Stromal cell of bone marrow (primary cell): ENCODE results near the gene ZNF439.
"Not testable (repeated sequence)": the region's sequence is repeated elsewhere in the genome, so short reads cannot be mapped to it uniquely, and the experiment has no call there.

Source experiments
- DNase-seq: peaks from one replicate; pipeline ENCODE4 v3.0.0-alpha.2; 2012; ENCODE audit warnings: low read depth

ZNF439 gene

DNA sequence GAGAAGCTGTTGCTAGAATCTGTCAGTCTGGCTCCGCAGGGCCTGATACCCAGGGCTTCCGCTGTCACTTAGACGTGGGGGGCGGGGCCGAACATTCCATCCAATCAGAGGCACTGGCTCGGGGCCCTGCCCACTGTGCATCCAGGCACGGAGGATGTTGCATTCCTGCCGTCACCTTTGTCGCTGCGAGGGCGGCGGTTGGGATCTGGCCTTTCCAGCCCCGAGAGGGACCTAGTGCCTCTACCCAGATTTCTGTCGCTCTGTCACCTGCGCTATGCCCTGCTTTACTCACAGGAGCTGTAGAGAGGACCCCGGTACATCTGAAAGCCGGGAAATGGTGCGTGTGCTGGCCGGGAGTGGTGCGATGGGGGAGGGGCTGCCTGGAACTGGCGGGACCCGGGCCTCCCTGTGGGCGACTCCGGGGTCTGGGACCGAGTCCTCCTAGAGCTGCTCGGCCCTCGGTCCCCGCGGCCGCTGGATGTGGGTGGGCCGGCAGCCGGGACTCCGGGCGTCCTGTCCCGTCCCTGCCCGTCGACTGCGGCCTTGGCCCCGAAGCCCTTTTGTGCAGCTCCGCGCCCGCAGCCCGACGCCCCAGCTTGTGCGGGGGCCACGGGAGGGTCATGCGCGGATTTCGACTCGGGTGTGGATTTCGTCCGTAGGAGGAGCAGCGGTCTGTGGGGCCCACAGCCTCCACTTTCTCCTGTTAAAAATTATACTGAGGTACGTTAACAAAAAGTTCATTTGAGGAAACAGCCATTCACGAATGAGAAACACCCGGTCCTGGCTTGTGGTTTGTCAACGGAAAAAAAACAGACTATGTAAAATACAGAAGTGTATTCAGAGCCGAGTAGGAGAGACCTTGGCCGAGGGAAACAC is at the start of gene ZNF439:
Gene ZNF439, plus strand, starts transcription at position 133 of the 876 bp plus-strand sequence. Its CDS starts 142 bp downstream, at position 275.
- DNase-seq: peak; percentile 62

DNA sequence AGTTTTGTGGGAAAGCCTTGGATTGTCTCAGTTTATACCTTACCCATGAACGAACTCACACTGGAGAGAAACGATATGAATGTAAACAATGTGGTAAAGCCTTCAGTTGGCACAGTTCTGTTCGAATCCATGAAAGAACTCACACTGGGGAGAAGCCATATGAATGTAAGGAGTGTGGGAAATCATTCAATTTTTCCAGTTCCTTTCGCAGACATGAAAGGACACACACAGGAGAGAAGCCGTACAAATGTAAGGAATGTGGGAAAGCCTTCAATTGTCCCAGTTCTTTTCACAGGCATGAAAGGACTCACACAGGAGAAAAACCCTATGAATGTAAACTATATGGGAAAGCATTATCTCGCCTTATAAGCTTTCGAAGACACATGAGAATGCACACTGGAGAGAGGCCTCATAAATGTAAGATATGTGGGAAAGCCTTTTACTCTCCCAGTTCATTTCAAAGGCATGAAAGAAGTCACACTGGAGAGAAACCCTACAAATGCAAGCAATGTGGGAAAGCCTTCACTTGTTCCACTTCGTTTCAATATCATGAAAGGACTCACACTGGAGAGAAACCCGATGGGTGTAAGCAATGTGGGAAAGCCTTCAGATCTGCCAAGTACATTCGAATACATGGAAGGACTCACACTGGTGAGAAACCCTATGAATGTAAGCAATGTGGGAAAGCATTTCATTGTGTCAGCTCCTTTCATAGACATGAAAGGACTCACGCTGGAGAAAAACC is 42.0 kb upstream of the ZNF439 start:
- no peak for DNase-seq

DNA sequence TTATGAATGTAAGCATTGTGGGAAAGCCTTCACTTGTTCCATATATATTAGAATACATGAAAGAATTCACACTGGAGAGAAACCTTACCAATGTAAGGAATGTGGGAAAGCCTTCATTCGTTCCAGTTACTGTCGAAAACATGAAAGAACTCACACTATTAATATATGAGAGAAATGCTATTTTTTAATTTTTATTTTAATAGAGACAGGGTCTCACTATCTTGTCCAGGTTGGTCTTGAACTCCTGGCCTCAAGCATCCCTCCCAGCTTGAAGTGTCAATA is 41.5 kb upstream of the ZNF439 start:
- no peak for DNase-seq

DNA sequence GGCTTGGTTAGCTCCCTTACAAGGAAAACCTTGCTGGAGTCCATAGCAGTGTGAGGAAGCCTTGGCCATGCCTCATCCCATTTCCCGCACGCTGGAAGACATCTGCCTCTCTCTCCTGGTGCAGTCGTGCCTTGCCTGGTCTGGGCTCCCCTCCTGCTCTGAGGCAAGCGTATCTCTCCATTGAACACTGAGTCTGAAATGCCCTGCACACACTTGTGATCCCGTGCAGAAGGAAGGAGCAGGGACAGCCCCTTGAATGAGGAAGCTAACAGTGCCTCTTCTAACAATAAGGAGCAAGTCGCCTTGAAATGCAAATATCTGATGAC is 34.9 kb upstream of the ZNF439 start:
- DNase-seq: no peak

DNA sequence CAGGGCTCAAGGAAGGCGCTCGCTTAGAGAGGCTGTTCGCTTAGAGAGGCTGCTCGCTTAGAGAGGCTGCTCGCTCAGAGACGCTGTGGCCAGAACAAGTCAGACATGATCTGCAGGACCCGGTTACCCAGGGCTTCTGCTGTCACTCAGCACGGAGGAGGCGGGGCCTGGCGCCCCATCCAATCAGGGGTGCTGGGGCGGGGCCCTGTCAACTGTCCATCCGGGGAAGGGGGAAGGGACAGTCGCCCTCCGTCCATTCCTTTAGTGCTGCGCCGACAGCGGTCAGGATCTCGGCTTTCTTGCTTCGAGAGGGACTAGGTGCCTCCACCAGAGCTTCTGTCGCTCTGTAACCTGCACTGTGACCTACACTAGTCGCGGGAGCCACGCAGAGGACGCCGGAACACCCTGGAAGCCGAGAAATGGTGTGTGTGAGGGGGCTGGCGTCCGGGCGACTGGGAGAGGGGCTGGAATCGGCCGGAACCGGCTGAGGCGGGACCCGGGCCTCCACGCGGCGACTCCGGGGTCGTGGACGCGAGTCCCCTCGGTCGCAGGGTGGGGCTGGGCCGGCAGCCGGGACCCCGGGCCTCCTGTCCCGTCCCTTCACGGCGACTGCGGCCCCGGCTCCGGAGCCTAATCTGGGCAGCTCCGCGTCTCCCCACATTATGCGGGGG is 34.4 kb upstream of the ZNF439 start, which contains the start of gene ZNF440:
Gene ZNF440, plus strand, starts transcription at position 245 of the 671 bp plus-strand sequence. Its CDS starts 175 bp downstream, at position 420.
- DNase-seq: peak; percentile 90

DNA sequence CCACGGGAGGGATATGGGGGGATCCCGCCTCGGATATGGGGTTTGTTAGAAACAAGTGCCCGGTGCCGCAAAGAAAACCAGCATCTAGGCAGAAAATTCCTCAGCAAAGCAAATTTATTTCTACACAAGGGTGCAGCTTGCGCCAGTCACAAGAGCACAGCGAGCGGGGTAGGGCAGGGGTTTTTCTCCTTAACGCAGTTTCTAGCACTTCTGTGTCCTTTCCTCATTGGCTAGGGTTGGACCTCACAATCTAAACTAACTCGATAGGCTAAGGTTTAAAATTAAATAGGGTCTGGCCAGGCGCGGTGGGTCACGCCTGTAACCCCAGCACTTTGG is 33.9 kb upstream of the ZNF439 start:
- no peak for DNase-seq

DNA sequence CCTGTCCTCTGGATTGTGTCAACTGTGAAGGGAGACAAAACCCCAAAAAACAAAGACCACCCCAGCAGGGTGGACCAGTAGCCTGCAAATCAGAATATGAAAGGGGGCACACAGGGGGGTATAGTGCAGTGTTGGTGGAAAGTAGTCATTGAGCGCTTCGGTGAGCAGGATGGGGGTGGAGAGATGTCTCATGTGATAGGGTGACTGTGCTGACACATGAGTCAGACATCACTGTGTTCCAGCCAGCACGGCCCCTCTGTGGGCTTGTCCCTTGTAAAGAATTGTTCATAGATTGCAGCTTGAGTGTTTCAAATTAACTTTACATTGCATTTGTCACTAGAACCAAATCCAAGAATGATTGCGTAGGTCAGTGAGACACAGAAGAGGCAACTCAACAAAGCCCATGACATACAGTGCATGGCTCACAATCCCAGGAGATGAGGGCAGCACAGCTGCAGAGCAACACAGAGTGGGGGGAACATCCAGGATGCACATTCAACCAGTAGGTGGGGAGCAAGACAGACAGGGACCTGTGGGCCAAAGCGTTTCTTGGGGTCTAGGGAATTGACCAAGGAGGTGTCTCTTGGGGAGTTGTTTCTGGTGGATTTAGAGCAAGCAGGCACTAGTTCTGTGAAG is 26.9 kb upstream of the ZNF439 start:
- DNase-seq: no peak

DNA sequence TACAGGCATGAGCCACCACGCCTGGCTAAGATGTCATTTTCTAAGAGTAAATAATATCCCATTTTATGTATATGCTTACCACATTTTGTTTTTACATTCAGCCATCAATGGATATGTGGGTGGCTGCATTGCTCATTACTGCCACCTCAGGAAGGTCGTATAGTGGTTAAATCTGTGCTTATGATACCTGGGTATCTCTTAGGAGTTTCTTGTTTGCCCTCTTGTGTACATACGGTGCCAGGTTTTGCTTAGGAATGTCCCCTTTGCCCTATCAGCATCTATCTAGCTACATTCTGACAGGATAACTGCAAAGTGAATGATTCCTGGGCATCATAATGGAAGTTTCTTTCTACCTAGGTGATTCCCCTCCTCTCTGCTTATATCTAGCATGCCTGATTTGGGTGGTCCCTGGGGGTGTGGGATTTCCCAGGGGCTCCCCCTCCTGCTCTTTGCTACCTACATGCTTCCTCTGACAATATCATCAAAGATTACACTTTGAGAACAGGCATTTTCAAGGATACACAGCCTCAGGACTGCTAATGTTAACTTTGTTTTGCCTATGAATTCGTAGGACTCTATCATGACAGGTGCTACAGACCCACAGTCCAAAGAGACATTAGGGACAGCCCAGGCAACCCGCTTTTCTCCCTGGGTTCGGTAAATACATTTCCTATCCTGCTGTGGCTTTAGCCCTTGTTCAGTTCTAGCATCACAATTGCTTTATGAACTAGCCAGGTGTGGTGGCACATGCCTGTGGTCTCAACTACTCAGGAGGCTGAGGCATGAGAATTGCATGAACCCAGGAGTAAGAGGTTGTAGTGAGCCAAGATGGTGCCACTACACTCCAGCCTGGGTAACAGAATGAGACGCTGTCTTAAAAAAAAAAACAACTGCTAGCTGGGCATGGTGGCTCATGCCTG is 19.3 kb upstream of the ZNF439 start:
- not testable (repeated sequence) for DNase-seq

DNA sequence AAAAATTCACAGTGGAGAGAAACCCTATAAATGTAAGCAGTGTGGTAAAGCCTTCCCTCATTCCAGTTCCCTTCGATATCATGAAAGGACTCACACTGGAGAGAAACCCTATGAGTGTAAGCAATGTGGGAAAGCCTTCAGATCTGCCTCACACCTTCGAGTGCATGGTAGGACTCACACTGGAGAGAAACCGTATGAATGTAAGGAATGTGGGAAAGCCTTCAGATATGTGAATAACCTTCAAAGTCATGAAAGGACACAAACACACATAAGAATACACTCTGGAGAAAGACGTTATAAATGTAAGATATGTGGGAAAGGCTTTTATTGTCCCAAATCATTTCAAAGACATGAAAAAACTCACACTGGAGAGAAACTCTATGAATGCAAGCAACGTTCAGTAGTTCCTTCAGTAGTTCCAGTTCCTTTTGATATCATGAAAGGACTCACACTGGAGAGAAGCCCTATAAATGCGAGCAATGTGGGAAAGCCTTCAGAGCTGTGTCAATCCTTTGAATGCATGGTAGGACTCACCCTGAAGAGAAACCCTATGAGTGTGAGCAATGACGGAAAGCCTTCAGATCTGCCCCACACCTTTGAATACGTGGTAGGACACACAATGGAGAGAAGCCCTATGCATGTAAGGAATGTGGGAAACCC is 16.1 kb upstream of the ZNF439 start:
- no peak for DNase-seq

DNA sequence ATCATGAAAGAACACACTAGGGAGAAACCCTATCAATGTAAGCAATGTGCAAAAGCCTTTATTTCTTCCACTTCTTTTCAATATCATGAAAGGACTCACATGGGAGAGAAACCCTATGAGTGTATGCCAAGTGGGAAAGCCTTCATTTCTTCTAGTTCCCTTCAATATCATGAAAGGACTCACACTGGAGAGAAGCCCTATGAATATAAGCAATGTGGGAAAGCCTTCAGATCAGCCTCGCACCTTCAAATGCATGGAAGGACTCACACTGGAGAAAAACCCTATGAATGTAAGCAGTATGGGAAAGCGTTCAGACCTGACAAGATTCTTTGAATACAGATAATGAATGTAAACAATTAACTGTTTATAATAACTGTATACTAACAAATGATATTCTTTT is 15.0 kb upstream of the ZNF439 start:
- DNase-seq: no peak

DNA sequence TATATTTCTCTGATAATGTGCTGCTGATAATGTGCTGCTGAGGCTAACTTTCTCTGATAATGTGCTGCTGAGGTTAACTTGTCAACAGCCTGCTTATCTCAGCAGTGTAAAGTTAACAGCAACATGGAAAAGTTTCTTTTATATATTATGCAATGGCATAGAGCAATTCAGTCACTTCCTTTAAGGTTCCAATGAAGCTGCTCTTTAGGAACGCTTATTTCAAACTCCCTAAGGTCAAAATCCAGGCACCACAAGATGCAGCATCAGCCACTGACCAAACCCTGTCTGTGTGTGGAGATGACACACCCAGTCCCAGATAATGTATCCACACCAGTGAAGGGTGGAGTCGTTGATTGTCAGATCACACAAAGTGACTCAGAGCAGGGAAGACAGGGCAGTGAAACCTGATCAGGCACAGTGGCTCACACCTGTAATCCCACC is 12.9 kb upstream of the ZNF439 start:
- not testable (repeated sequence) for DNase-seq

DNA sequence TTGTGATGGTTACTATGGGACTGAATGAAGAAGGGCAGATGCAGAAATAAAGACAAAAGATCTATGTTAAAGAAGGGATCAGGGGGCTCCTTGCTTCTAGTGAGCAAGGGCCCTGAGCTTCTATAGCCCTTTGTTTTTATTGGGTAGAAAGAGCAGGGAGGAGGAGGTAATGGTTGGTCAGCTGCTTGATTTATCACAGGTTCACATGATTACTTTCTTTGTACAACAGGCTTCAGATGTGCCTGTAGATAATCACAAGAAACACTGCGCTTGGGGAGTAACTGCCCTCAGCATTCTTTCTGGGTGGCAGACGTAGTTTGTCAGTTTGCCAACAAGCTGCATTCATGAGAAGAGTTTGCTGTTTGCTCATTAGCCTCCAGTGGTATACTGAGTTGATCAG is 4.8 kb upstream of the ZNF439 start:
- no peak for DNase-seq

DNA sequence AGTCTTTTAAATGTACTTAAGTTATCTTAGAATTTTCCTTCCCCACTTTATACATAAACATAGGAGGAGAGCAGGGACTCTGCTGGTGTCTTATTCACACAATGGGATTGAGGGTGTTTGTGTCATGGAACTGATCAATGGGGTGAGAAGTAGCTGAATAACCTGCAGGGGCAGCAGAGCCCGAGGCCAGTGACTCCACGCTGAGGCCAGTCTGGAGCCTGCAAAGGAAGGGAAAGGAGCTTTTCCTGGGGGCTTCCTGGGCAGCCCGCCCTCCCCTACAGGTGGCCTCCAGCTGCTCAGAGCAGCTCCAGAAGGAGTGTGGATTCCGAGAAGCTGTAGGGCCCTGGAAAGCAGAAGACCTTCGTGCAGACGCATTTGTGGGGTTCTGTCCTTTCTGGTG is 911 bp upstream of the ZNF439 start:
- DNase-seq: not testable (repeated sequence)

DNA sequence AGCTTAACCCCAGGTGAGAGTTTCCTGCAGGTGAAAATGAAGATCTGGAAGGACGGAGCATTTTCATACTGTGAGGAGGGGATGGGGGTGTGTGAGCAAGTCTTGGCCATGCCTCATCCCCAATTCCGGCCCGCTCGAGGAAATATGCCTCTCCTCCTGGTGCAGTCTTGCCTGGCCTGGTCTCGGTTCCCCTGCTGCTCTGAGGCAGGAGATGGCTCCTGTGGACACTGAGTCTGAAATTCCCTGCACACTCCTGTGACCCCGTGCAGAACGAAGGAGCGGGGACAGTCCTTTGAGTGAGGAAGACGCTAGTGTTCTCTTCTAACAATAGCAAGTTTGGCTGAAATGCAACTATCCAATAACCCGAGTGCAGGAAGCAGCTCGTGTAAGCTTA is 329 bp upstream of the ZNF439 start:
- no peak for DNase-seq

DNA sequence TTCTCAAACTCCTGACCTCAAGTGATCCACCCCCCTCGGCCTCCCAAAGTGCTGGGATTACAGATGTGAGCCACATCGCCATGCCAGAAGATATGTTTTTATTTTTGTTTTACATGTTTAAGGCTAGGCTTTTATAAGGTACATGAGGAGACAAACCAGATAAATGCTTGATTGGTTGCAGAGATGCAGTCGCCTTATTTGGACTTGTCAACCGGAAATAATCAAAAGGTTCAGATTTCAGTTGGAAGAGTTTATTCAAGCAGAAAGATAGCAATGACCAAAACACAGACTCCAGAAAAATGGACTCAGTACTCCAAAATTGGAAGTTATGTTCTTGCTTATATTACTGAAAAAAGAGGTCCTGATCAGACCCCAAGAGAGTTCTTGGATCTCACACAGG is 1.8 kb downstream of the ZNF439 start:
- not testable (repeated sequence) for DNase-seq

DNA sequence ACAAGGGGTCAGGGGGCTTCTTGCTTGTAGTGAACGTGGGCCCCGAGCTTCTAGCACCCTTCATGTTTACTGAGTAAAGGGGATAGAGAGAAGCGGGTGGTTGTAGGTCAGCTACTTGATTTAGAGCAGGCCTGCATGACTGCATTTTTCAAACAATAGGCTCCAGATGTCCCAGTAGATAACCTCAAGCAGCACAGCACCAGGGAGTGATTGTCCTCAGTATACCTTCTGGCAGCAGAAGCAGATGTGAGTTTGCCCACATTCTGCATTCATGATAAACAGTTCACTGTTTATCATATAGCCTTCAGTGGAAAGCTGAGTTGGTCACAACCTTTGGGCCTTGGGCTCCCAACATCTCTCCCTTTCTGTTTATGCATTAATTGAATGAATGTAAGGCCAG is 4.8 kb downstream of the ZNF439 start:
- no peak for DNase-seq

DNA sequence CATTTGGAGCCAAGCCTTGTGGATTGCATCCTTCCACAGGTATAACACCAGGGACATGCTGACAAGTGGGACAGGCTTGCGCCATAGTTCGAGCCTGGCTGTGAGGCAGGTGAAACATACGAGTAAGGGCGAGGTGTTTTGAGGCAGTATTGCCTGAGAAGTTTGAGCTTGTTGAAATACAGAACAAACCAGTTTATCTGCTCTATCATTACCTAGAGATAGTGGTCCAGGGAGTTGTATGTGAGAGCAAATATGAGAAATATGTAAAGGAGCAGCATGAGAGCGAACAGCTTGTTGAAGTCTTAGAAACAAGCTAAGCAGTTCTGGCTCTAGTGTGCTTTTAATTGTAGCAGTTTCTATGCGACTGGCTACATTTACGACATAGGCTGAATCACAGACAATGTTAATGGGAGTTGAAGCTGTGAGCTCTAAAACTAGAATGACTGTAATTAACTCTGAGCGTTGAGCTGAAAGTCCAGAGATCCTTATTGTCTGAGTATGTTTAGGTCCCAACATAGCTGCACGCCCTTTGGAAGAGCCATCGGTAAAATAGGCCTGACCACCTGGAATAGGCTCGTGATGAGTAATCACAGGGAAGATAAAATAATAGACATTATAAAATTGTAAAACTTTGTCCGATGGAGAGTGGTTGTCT is 8.2 kb downstream of the ZNF439 start:
- no peak for DNase-seq

DNA sequence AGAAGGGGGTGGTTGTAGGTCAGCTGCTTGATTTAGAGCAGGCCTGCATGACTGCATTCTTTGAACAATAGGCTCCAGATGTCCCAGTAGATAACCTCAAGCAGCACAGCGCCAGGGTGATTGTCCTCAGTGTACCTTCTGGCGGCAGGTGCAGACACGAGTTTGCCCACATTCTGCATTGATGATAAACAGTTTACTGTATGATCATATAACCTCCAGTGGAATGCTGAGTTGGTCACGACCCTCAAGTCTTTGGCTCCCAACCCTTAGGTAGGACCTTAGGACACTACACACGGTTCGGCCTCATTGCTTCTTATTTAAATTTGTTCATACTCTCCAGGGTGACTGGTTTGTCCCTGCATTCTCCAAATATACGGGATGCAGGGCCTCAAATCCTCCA is 12.2 kb downstream of the ZNF439 start:
- no peak for DNase-seq

DNA sequence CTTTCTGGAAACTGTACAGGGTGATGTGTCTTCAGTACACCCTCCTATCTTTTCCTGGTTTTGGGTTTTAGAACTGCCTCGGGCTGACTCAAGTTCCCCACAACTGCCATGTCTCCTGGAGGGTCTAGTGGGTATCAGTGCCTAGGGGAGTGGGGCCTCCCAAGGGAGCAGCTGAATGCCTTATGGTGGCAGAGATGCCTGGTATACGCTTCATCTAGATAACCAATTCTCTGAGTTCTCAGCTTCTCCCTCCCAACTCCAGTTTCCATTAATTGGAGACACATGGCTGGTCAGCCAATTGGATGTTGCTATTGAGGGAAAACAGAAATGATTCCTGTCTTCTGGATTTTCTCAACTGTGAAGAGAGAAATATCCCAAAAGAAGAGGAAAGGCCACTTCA is 12.8 kb downstream of the ZNF439 start:
- no peak for DNase-seq

DNA sequence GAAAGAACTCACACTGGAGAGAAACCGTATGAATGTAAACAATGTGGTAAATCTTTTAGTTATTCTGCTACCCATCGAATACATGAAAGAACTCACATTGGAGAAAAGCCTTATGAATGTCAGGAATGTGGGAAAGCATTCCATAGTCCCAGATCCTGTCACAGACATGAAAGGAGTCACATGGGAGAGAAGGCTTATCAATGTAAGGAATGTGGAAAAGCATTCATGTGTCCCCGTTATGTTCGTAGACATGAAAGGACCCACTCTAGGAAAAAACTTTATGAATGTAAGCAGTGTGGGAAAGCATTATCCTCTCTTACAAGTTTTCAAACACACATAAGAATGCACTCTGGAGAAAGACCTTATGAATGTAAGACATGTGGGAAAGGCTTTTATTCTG is 19.2 kb downstream of the ZNF439 start:
- DNase-seq: not testable (repeated sequence)
